H1 (cell line): ENCODE results near the gene DAAM1. TPM values are rescaled to one million over a fixed set of nuclear protein-coding genes. Genes with fewer than 3 reads are reported as not detected.

ENCODE experiments used
- CTCF ChIA-PET: fragments of 300-600 bp; sonication (Branson Sonifier 250); formaldehyde crosslinking; loops from one replicate; lab custom pipeline; 2021; ENCODE audit not compliant: partially characterized antibody; lab: Charles Lee
- POLR2A ChIA-PET: fragments of 300-600 bp; sonication (Branson Sonifier 250); formaldehyde crosslinking; loops from one replicate; lab custom pipeline; 2021; ENCODE audit warnings: inconsistent platforms; ENCODE audit not compliant: partially characterized antibody; lab: Charles Lee
- DNase-seq, 2 experiments: peaks; one replicate each; pipeline versions ENCODE4 v3.0.0 to v3.0.0-alpha.2; 2010 to 2022; ENCODE audit warnings: low spot score in 2 of 2, low read depth in 1 of 2, mixed read lengths in 1 of 2
- FAIRE-seq: peaks from 2 replicates; lab custom pipeline; 2011; peaks lifted over from hg19 to GRCh38; lab: Jason Lieb, UNC
- H2AFZ ChIP-seq: 2 replicates; pipeline ENCODE4 v1.8.1; 2012; ENCODE audit warnings: low read length, inconsistent platforms
- H2AK5ac ChIP-seq: 2 replicates; pipeline ENCODE4 v1.6.1; 2013; ENCODE audit warnings: low read depth, low read length
- H2BK120ac ChIP-seq: replicated peaks from 2 replicates; pipeline ENCODE3; 2013; ENCODE audit warnings: low read depth, low read length, inconsistent platforms
- H2BK12ac ChIP-seq: 2 replicates; pipeline ENCODE4 v1.6.1; 2013; ENCODE audit warnings: low read depth, low read length
- H2BK15ac ChIP-seq: 2 replicates; pipeline ENCODE4 v1.6.1; 2013; ENCODE audit warnings: low read length
- H2BK20ac ChIP-seq: 2 replicates; pipeline ENCODE4 v1.6.1; 2013; ENCODE audit warnings: low read length
- H2BK5ac ChIP-seq: 2 replicates; pipeline ENCODE4 v1.6.1; 2013; ENCODE audit warnings: low read depth, low read length
- H3K14ac ChIP-seq: 2 replicates; pipeline ENCODE4 v1.6.1; 2013; ENCODE audit warnings: inconsistent platforms; ENCODE audit not compliant: insufficient read length
- H3K18ac ChIP-seq: 2 replicates; pipeline ENCODE4 v1.6.1; 2013; ENCODE audit warnings: low read length; ENCODE audit errors: extremely low read depth
- H3K23ac ChIP-seq: 2 replicates; pipeline ENCODE4 v1.6.1; 2013; ENCODE audit warnings: inconsistent platforms; ENCODE audit not compliant: insufficient read length
- H3K23me2 ChIP-seq: 2 replicates; pipeline ENCODE4 v1.6.1; 2013; ENCODE audit warnings: low read depth, low read length
- H3K27ac ChIP-seq: 2 replicates; pipeline ENCODE4 v1.6.1; 2011; ENCODE audit warnings: low read depth, low read length, inconsistent platforms
- H3K27me3 ChIP-seq, 4 experiments: replicated peaks in 1 of 4; 1 replicate in 1 of 4; 2 replicates in 3 of 4; pipeline versions ENCODE4 v1.6.1 to v1.8.1; 2011 to 2013; ENCODE audit warnings: low read length in 3 of 4, mild to moderate bottlenecking in 3 of 4, inconsistent platforms in 2 of 4, mixed read lengths in 2 of 4, moderate library complexity in 1 of 4; ENCODE audit not compliant: control insufficient read depth in 3 of 4, insufficient read depth in 3 of 4; ENCODE audit errors: extremely low read depth in 1 of 4
- H3K36me3 ChIP-seq, 4 experiments: 2 replicates each; pipeline versions ENCODE4 v1.6.1 to v1.8.1; 2011 to 2013; ENCODE audit warnings: mild to moderate bottlenecking in 4 of 4, low read length in 3 of 4, moderate library complexity in 2 of 4, control low read depth in 1 of 4, inconsistent platforms in 1 of 4; ENCODE audit not compliant: insufficient read depth in 4 of 4, control insufficient read depth in 2 of 4
- H3K4ac ChIP-seq: replicated peaks from 2 replicates; pipeline ENCODE3; 2013; ENCODE audit warnings: low read length, low read depth, mixed read lengths, inconsistent platforms; ENCODE audit not compliant: insufficient read length
- H3K4me1 ChIP-seq, 4 experiments: replicated peaks in 1 of 4; 1 replicate in 1 of 4; 2 replicates in 3 of 4; pipeline versions ENCODE4 v1.6.1 to v1.8.1; 2011 to 2013; ENCODE audit warnings: low read length in 3 of 4, inconsistent platforms in 2 of 4, mixed read lengths in 1 of 4; ENCODE audit not compliant: insufficient read depth in 4 of 4, control insufficient read depth in 3 of 4
- H3K4me2 ChIP-seq, 2 experiments: 2 replicates each; pipeline versions ENCODE4 v1.6.1 to v1.8.1; 2011 to 2013; ENCODE audit warnings: low read depth in 2 of 2, low read length in 2 of 2, control low read depth in 1 of 2, inconsistent platforms in 1 of 2, mild to moderate bottlenecking in 1 of 2; ENCODE audit not compliant: insufficient read depth in 1 of 2
- H3K4me3 ChIP-seq, 4 experiments: fragments of 200-600, 300-600 bp in 1 of 4; sonication (generic), shearing (Covaris generic), sonication (Bioruptor Twin) in 1 of 4; 2 replicates each; pipeline versions ENCODE4 v1.5.1 to v1.8.1; 2011 to 2016; ENCODE audit warnings: low read length in 4 of 4, low read depth in 3 of 4, control low read depth in 2 of 4, inconsistent platforms in 2 of 4, mild to moderate bottlenecking in 2 of 4, mixed read lengths in 1 of 4, moderate library complexity in 1 of 4; ENCODE audit not compliant: insufficient read depth in 2 of 4; ENCODE audit errors: extremely low read depth in 1 of 4
- H3K56ac ChIP-seq: replicated peaks from 2 replicates; pipeline ENCODE3; 2013; ENCODE audit warnings: low read depth, mild to moderate bottlenecking, mixed read lengths, low read length, inconsistent platforms; ENCODE audit not compliant: insufficient read length
- H3K79me1 ChIP-seq: 2 replicates; pipeline ENCODE4 v1.6.1; 2013; ENCODE audit warnings: low read depth, low read length, control low read depth
- H3K79me2 ChIP-seq, 2 experiments: 2 replicates each; pipeline versions ENCODE4 v1.6.1 to v1.8.1; 2012 to 2013; ENCODE audit warnings: low read length in 2 of 2, mild to moderate bottlenecking in 2 of 2, inconsistent platforms in 1 of 2; ENCODE audit not compliant: insufficient read depth in 2 of 2, control insufficient read depth in 1 of 2
- H3K9ac ChIP-seq, 4 experiments: replicated peaks in 1 of 4; 1 replicate in 1 of 4; 2 replicates in 3 of 4; pipeline versions ENCODE4 v1.6.1 to v1.8.1; 2011 to 2013; ENCODE audit warnings: low read depth in 3 of 4, low read length in 3 of 4, control low read depth in 2 of 4, mild to moderate bottlenecking in 2 of 4, moderate library complexity in 2 of 4, inconsistent platforms in 1 of 4; ENCODE audit errors: extremely low read depth in 1 of 4
- H3K9me3 ChIP-seq, 2 experiments: 2 replicates each; pipeline versions ENCODE4 v1.6.1 to v1.8.1; 2012 to 2013; ENCODE audit warnings: mild to moderate bottlenecking in 2 of 2, moderate library complexity in 2 of 2, control low read depth in 1 of 2, inconsistent platforms in 1 of 2, low read depth in 1 of 2, low read length in 1 of 2, mixed read lengths in 1 of 2; ENCODE audit not compliant: insufficient read depth in 2 of 2
- H4K20me1 ChIP-seq, 2 experiments: replicated peaks in 1 of 2; 2 replicates each; pipeline versions ENCODE3 to v1.8.1; 2011 to 2013; ENCODE audit warnings: inconsistent platforms in 2 of 2, low read length in 2 of 2, mild to moderate bottlenecking in 1 of 2; ENCODE audit not compliant: insufficient read depth in 2 of 2, control insufficient read depth in 1 of 2
- H4K5ac ChIP-seq: 2 replicates; pipeline ENCODE4 v1.6.1; 2013; ENCODE audit warnings: low read length, low read depth, mixed read lengths, inconsistent platforms; ENCODE audit not compliant: insufficient read length
- H4K8ac ChIP-seq: 2 replicates; pipeline ENCODE4 v1.8.0; 2013; ENCODE audit warnings: mild to moderate bottlenecking, moderate library complexity, low read length, inconsistent platforms; ENCODE audit not compliant: insufficient read depth; ENCODE audit errors: extremely low read depth
- H4K91ac ChIP-seq: replicated peaks from 2 replicates; pipeline ENCODE3; 2013; ENCODE audit warnings: low read length, mixed read lengths, inconsistent platforms; ENCODE audit not compliant: insufficient read length
- CBX8 ChIP-seq: fragments of 300-800, 300-1000 bp; sonication (generic); IDR thresholded peaks from 2 replicates; pipeline ENCODE4 v1.7.1; 2016; ENCODE audit warnings: low read depth, low read length, borderline replicate concordance
- CTBP2 ChIP-seq: IDR thresholded peaks from 2 replicates; pipeline ENCODE4 v1.7.0; 2011; ENCODE audit warnings: borderline replicate concordance, mild to moderate bottlenecking, moderate library complexity, mixed read lengths, low read length; ENCODE audit not compliant: insufficient read depth, insufficient read length
- GABPA ChIP-seq: IDR thresholded peaks from 2 replicates; pipeline ENCODE4 v1.6.1; 2011; ENCODE audit warnings: mild to moderate bottlenecking, low read length, moderate library complexity, borderline replicate concordance; ENCODE audit not compliant: insufficient read depth
- GTF2F1 ChIP-seq: IDR thresholded peaks from 2 replicates; pipeline ENCODE4 v1.6.1; 2012; ENCODE audit warnings: low read depth, low read length, improper control_type of control experiment, borderline replicate concordance
- JUN ChIP-seq: IDR thresholded peaks from 2 replicates; pipeline ENCODE4 v1.6.1; 2011; ENCODE audit warnings: low read depth, mild to moderate bottlenecking, improper control_type of control experiment, low read length
- RBBP5 ChIP-seq: IDR thresholded peaks from 2 replicates; pipeline ENCODE4 v1.7.1; 2012; ENCODE audit warnings: low read depth, mild to moderate bottlenecking, inconsistent platforms, low read length, moderate library complexity, borderline replicate concordance
- SIN3A ChIP-seq, 2 experiments: IDR thresholded peaks in 1 of 2; conservative IDR thresholded peaks in 1 of 2; 2 replicates each; pipeline ENCODE4 v1.6.1; 2011 to 2012; ENCODE audit warnings: low read length in 2 of 2, improper control_type of control experiment in 1 of 2, low read depth in 1 of 2, mild to moderate bottlenecking in 1 of 2
- SIX5 ChIP-seq: IDR thresholded peaks from 2 replicates; pipeline ENCODE4 v1.6.1; 2011; ENCODE audit warnings: mild to moderate bottlenecking, low read depth, low read length
- SP1 ChIP-seq: IDR thresholded peaks from 2 replicates; pipeline ENCODE4 v1.6.1; 2011; ENCODE audit warnings: low read depth, low read length
- TAF1 ChIP-seq: IDR thresholded peaks from 2 replicates; pipeline ENCODE4 v1.6.1; 2011; ENCODE audit warnings: mild to moderate bottlenecking, low read depth, low read length
- TAF7 ChIP-seq: optimal IDR thresholded peaks from 2 replicates; pipeline ENCODE3; 2011; ENCODE audit warnings: low read depth, mild to moderate bottlenecking, inconsistent platforms, low read length, moderate library complexity, borderline replicate concordance
- YY1 ChIP-seq: IDR thresholded peaks from 2 replicates; pipeline ENCODE4 v1.6.1; 2011; ENCODE audit warnings: low read depth, mild to moderate bottlenecking, low read length
- ZNF274 ChIP-seq: IDR thresholded peaks from 2 replicates; pipeline ENCODE4 v1.7.0; 2012; ENCODE audit warnings: low read length, borderline replicate concordance; ENCODE audit errors: extremely low read depth
- WGBS, 2 experiments: shearing (Covaris generic) in 1 of 2; methylation state at CpG; one replicate each; pipeline versions ENCODE4 v1.1.6 to v1.1.7; 2013 to 2015; ENCODE audit warnings: low lambda C conversion rate in 2 of 2, mixed read lengths in 2 of 2, inconsistent platforms in 1 of 2, low coverage in 1 of 2, missing lambda C conversion rate in 1 of 2; ENCODE audit not compliant: insufficient replicate concordance in 2 of 2, insufficient coverage in 1 of 2, insufficient read length in 1 of 2; ENCODE audit errors: extremely low coverage in 1 of 2, missing lambda C conversion rate in 1 of 2; 5-methylcytosine and 5-hydroxymethylcytosine counted together
- polyA plus RNA-seq, 7 experiments: library from polyadenylated mRNA; depleted of rRNA in 3 of 7; stranded (reverse) in 5 of 7; unstranded in 2 of 7; fragments of >200 nt in 5 of 7; fragments of 200-250 nt in 2 of 7; gene quantifications; 1 replicate in 5 of 7; 2 replicates in 1 of 7; 4 replicates in 1 of 7; pipeline versions ENCODE4 v1.2.1 to v1.2.3, GENCODE V29; 2011 to 2013; ENCODE audit warnings: missing spikeins in 2 of 7, mixed read lengths in 2 of 7
- total RNA-seq: library from RNA; stranded (reverse); fragmentation: NEBNext Ultra II Directional; extraction: Animal tissue kit (Norgen Biotek cat#: 25700); gene quantifications from 2 replicates; pipeline ENCODE4 v1.2.1, GENCODE V29; 2021

Gene DAAM1
- total and polyA plus RNA-seq, 2 of the 8 experiments (the other 6 are each of a cell fraction or from before 2014, with no cell fraction given): 5.0 to 44.9 TPM

DNA sequence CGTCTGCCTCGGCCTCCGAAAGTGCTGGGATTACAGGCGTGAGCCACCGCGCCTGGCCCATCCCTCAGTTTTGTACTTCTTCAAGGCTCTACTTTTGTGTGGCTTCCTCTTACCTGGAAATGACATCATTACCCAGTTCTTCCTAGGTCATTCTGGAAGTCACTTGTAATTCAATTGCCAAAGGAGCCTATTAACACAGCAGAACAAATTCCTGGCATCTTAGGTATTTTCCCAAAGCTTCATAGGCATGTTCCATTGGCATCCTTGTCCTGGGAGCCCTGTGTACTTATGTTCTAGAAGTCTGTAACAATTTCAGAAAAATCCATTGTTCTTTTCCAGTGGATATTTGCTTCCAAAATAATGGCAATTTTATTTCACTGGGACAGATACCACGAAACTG is 60.6 kb downstream of the DAAM1 start:
- H2BK12ac ChIP-seq: no peak overlapping the region
- H3K4me1 ChIP-seq: no peaks in the 10 kb centered on the region; a peak in 1 of 7 replicates
- H3K79me2 ChIP-seq: peaks cover 0 to 5% of the 10 kb centered on the region in 2 experiments; a peak in 2 of 4 replicates
- H2BK120ac ChIP-seq: no peak overlapping the region
- H3K27ac ChIP-seq: no peak overlapping the region
- ChIA-PET CTCF (interaction anchor here (1.1 to 2.0 kb wide), 3 partner anchors 10 to 21 kb away, joined by 3 to 4 read pairs (median 3); no protein-coding TSS in a partner anchor), POLR2A (no interaction called here)
- H3K14ac ChIP-seq: no peak overlapping the region
- H4K8ac ChIP-seq: no peak overlapping the region
- no peak overlapping the region for H4K91ac ChIP-seq
- no peak overlapping the region for H3K23ac ChIP-seq
- H3K79me1 ChIP-seq: no peaks in the 10 kb centered on the region; the same call in 1 of the 2 replicates
- H2BK20ac ChIP-seq: no peak overlapping the region
- WGBS, 2 experiments: 92% methylated on average over 5 of the region's 7 CpGs; no CpG with 5 or more reads in 1 of the 2 experiments
- no peak overlapping the region for H4K5ac ChIP-seq
- no peak overlapping the region for H2AFZ ChIP-seq
- H2BK15ac ChIP-seq: no peak overlapping the region
- H3K56ac ChIP-seq: no peak overlapping the region
- no peak overlapping the region for H3K18ac ChIP-seq
- H3K27me3 ChIP-seq: no peaks in the 10 kb centered on the region
- H3K9me3 ChIP-seq: no peaks in the 10 kb centered on the region
- TF ChIP-seq GABPA: no peak
- TF ChIP-seq TAF1: no peak
- TF ChIP-seq GTF2F1: no peak
- TF ChIP-seq TAF7: no peak
- TF ChIP-seq CTBP2: no peak
- no peak for TF ChIP-seq SIN3A (conservative IDR thresholded peaks at IDR 0.05 in 1 of 2, IDR thresholded peaks at IDR 0.05 in 1 of 2; ENCODE audit: low read depth in 1 of 2, low read length in 2 of 2)
- TF ChIP-seq RBBP5: no peak
- no peak for TF ChIP-seq SP1
- no peak for TF ChIP-seq SIX5
- no peak for TF ChIP-seq JUN
- no peak for TF ChIP-seq YY1
- TF ChIP-seq CBX8: no peak
- TF ChIP-seq ZNF274: no peak
- no peak overlapping the region for H3K4ac ChIP-seq
- FAIRE-seq (no peak), DNase-seq (no peak)
- no peak overlapping the region for H3K9ac ChIP-seq
- peaks cover 0 to under 1% of the 10 kb centered on the region in 2 experiments for H4K20me1 ChIP-seq
- no peak overlapping the region for H3K4me2 ChIP-seq
- H3K4me3 ChIP-seq: no peak overlapping the region
- H2BK5ac ChIP-seq: no peak overlapping the region
- no peaks in the 10 kb centered on the region for H3K36me3 ChIP-seq
- no peak overlapping the region for H2AK5ac ChIP-seq
- H3K23me2 ChIP-seq: no peaks in the 10 kb centered on the region
